ENCODE data around the gene SPG7. TPM values are rescaled to one million over a fixed set of nuclear protein-coding genes. Genes with fewer than 3 reads are reported as not detected.
A peak's percentile ranks its signal among the peaks of the same experiment; 100 is the strongest.

SPG7 gene
- total RNA-seq, 3 donors from 2014 or later (not counting 1 experiment from before 2014, with no cell fraction given), result 142 to 195 (median 180) TPM

GRCh38 chr16:89549007-89549700, 41.0 kb downstream of the SPG7 start:
- H3K4me1 Mint-ChIP-seq, result no peaks in the 10 kb centered on the region
- H3K36me3 ChIP-seq (ENCODE audit: control insufficient read depth, insufficient read depth, low read length), result peaks cover 54% of the 10 kb centered on the region
- DNase-seq, result peak in 1 of 2 donors; percentile 66
- H3K9me3 Mint-ChIP-seq, result no peaks in the 10 kb centered on the region
- H3K4me3 Mint-ChIP-seq, result no peak overlapping the region
- intact Hi-C loops (cut with micrococcal nuclease), result no loop called here
- TF ChIP-seq, protein P1, sequence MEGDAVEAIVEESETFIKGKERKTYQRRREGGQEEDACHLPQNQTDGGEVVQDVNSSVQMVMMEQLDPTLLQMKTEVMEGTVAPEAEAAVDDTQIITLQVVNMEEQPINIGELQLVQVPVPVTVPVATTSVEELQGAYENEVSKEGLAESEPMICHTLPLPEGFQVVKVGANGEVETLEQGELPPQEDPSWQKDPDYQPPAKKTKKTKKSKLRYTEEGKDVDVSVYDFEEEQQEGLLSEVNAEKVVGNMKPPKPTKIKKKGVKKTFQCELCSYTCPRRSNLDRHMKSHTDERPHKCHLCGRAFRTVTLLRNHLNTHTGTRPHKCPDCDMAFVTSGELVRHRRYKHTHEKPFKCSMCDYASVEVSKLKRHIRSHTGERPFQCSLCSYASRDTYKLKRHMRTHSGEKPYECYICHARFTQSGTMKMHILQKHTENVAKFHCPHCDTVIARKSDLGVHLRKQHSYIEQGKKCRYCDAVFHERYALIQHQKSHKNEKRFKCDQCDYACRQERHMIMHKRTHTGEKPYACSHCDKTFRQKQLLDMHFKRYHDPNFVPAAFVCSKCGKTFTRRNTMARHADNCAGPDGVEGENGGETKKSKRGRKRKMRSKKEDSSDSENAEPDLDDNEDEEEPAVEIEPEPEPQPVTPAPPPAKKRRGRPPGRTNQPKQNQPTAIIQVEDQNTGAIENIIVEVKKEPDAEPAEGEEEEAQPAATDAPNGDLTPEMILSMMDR (IDR thresholded peaks at IDR 0.05), result no peak
- H3K9me3 ChIP-seq (ENCODE audit: control insufficient read depth, insufficient read depth, low read length), result no peaks in the 10 kb centered on the region
- H3K4me1 ChIP-seq (ENCODE audit: control insufficient read depth, insufficient read depth, low read length), result no peaks in the 10 kb centered on the region
- H3K27me3 Mint-ChIP-seq (ENCODE audit: low read depth in 2 of 2), result no peaks in the 10 kb centered on the region
- H3K27me3 ChIP-seq (ENCODE audit: control insufficient read depth, insufficient read depth, low read length), result no peaks in the 10 kb centered on the region
- no peaks in the 10 kb centered on the region for H3K36me3 Mint-ChIP-seq
- no peak overlapping the region for H3K27ac ChIP-seq (ENCODE audit: low read length)
- 57% methylated on average over 10 of the region's 10 CpGs for WGBS (ENCODE audit: insufficient coverage)
- ATAC-seq, result no peak
- H3K27ac Mint-ChIP-seq, result no peak overlapping the region
- no peak overlapping the region for H3K4me3 ChIP-seq (ENCODE audit: low read length)

GRCh38 chr16:89550421-89551007, 42.3 kb downstream of the SPG7 start:
- peaks cover 55% of the 10 kb centered on the region for H3K36me3 ChIP-seq (ENCODE audit: control insufficient read depth, insufficient read depth, low read length)
- H3K27me3 ChIP-seq (ENCODE audit: control insufficient read depth, insufficient read depth, low read length), result no peaks in the 10 kb centered on the region
- no peaks in the 10 kb centered on the region for H3K4me1 Mint-ChIP-seq
- no peaks in the 10 kb centered on the region for H3K27me3 Mint-ChIP-seq (ENCODE audit: low read depth in 2 of 2)
- H3K36me3 Mint-ChIP-seq, result no peaks in the 10 kb centered on the region
- H3K4me3 Mint-ChIP-seq, result no peak overlapping the region
- TF ChIP-seq, protein P1 (IDR thresholded peaks at IDR 0.05), result no peak
- no peaks in the 10 kb centered on the region for H3K9me3 Mint-ChIP-seq
- ATAC-seq, result no peak
- intact Hi-C loops (cut with micrococcal nuclease), result no loop called here
- no peak overlapping the region for H3K4me3 ChIP-seq (ENCODE audit: low read length)
- no peak overlapping the region for H3K27ac Mint-ChIP-seq
- H3K9me3 ChIP-seq (ENCODE audit: control insufficient read depth, insufficient read depth, low read length), result no peaks in the 10 kb centered on the region
- WGBS (ENCODE audit: insufficient coverage), result 96% methylated on average over 21 of the region's 22 CpGs
- no peak overlapping the region for H3K27ac ChIP-seq (ENCODE audit: low read length)
- no peak for DNase-seq
- H3K4me1 ChIP-seq (ENCODE audit: control insufficient read depth, insufficient read depth, low read length), result no peaks in the 10 kb centered on the region

- H3K27me3 ChIP-seq (ENCODE audit: control insufficient read depth, insufficient read depth, low read length), result no peaks in the 10 kb centered on the region
- H3K9me3 ChIP-seq (ENCODE audit: control insufficient read depth, insufficient read depth, low read length), result no peaks in the 10 kb centered on the region
- TF ChIP-seq, protein P1 (IDR thresholded peaks at IDR 0.05), result no peak
- 95% methylated on average over 22 of the region's 22 CpGs for WGBS (ENCODE audit: insufficient coverage)
- ATAC-seq (no peak), DNase-seq (no peak)
- Mint-ChIP-seq H3K4me3 (no peak overlapping the region), H3K36me3 (no peaks in the 10 kb centered on the region), H3K9me3 (no peaks in the 10 kb centered on the region), H3K27ac (no peak overlapping the region), H3K27me3 (ENCODE audit: low read depth in 2 of 2) (no peaks in the 10 kb centered on the region), H3K4me1 (peaks cover 0 to 2% of the 10 kb centered on the region in 2 donors)
- H3K36me3 ChIP-seq (ENCODE audit: control insufficient read depth, insufficient read depth, low read length), result peaks cover 47% of the 10 kb centered on the region
- H3K4me1 ChIP-seq (ENCODE audit: control insufficient read depth, insufficient read depth, low read length), result no peaks in the 10 kb centered on the region
- no peak overlapping the region for H3K27ac ChIP-seq (ENCODE audit: low read length)
- H3K4me3 ChIP-seq (ENCODE audit: low read length), result no peak overlapping the region
- intact Hi-C loops (cut with micrococcal nuclease), result no loop called here
Observed at GRCh38 chr16:89552329-89552728, 44.1 kb downstream of the SPG7 start.

Measured in natural killer cell (primary cell).